Breast epithelium (tissue), 4 donors: ENCODE data around the gene ZNF418. TPM values are rescaled to one million over a fixed set of nuclear protein-coding genes. Genes with fewer than 3 reads are reported as not detected.

Source experiments
- DNase-seq, 2 donors: peaks; one replicate each; pipeline ENCODE4 v3.0.0-alpha.2; 2019; ENCODE audit warnings: low spot score in 2 of 2
- H3K27ac ChIP-seq, 2 donors: fragments of 200-600 bp; sonication (generic) in 1 of 2; one replicate each; pipeline ENCODE4 v1.5.1; 2016 to 2019; ENCODE audit warnings: mild to moderate bottlenecking in 1 of 2
- H3K27me3 ChIP-seq, 2 donors: fragments of 200-600 bp; sonication (generic) in 1 of 2; one replicate each; pipeline versions ENCODE4 v1.5.1 to v1.6.0; 2017 to 2019; ENCODE audit warnings: control low read depth in 1 of 2, mild to moderate bottlenecking in 1 of 2
- H3K36me3 ChIP-seq: fragments of 200-600 bp; one replicate; pipeline ENCODE4 v1.5.1; 2019
- H3K4me1 ChIP-seq, 2 donors: fragments of 200-600 bp; sonication (generic); one replicate each; pipeline ENCODE4 v1.5.1; 2016 to 2019; ENCODE audit warnings: control low read depth in 1 of 2
- H3K4me3 ChIP-seq, 3 donors: fragments of 200-600 bp; sonication (generic); 1 replicate in 2 of 3; 2 replicates in 1 of 3; pipeline ENCODE4 v1.5.1; 2016 to 2019; ENCODE audit warnings: mild to moderate bottlenecking in 3 of 3, moderate library complexity in 2 of 3
- H3K9me3 ChIP-seq, 2 donors: fragments of 200-600 bp; sonication (generic) in 1 of 2; one replicate each; pipeline ENCODE4 v1.5.1; 2016 to 2019; ENCODE audit warnings: control low read depth in 1 of 2
- CTCF ChIP-seq, 3 donors: fragments of 450-650 bp; IDR thresholded peaks; one replicate each; pipeline ENCODE4 v1.5.1; 2016 to 2017; ENCODE audit warnings: antibody characterized with exemption in 3 of 3, mild to moderate bottlenecking in 3 of 3, moderate library complexity in 3 of 3
- POLR2A ChIP-seq: fragments of 450-650 bp; IDR thresholded peaks from one replicate; pipeline ENCODE4 v1.6.1; 2016; ENCODE audit warnings: antibody characterized with exemption, mild to moderate bottlenecking, moderate library complexity
- POLR2AphosphoS5 ChIP-seq, 3 donors: sonication (generic); formaldehyde crosslinking; IDR thresholded peaks; one replicate each; pipeline ENCODE4 v1.6.1; 2017; ENCODE audit warnings: antibody characterized with exemption in 3 of 3
- intact Hi-C: fragments of 100-400 bp; cut with DNase I; formaldehyde crosslinking; loops from one replicate; pipeline ENCODE4 v1.15.1; 2023; ENCODE audit warnings: low total_unique reads
- total RNA-seq, 3 donors: library from RNA; depleted of rRNA; stranded (reverse); fragments of >200 nt; gene quantifications; one replicate each; pipeline ENCODE4 v1.1.0, GENCODE V29; 2016

ZNF418 gene
- total RNA-seq, 3 donors from 2014 or later, result 3.2 to 8.9 (median 5.9) TPM

GRCh38 chr19:57954996-57955395 is 19.8 kb upstream of the ZNF418 start:
- H3K9me3 ChIP-seq, result peaks cover 57 to 67% of the 10 kb centered on the region in 2 donors
- intact Hi-C loops, result no loop called here

DNA sequence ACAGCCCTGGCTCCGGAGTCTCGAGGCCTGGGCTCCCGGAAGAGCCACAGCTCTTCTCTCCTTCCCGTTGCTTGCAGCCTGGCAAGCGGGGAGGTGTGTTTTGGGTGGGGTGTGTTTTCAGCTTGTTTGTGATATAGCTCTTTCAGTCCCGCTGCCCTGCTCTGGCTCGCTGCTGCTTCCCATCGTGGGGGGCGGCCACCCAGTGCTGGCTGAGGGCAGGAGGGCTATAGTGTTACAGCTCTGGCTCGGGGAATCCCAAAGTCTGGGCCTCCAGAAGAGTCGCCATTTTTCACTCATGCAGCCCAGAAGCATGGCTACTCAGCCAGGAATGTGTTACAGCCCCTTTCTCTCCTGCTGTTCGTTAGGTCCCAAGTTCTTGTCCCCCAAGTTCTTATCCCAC is 14.5 kb upstream of the ZNF418 start:
- no peak overlapping the region for H3K27ac ChIP-seq
- H3K9me3 ChIP-seq, result peaks cover 40 to 43% of the 10 kb centered on the region in 2 donors
- TF ChIP-seq POLR2AphosphoS5 (IDR thresholded peaks at IDR 0.05) (no peak), CTCF (IDR thresholded peaks at IDR 0.05) (no peak), POLR2A (no peak)
- no peak for DNase-seq
- no peak overlapping the region for H3K4me3 ChIP-seq
- H3K27me3 ChIP-seq, result no peaks in the 10 kb centered on the region
- H3K4me1 ChIP-seq, result no peaks in the 10 kb centered on the region
- H3K36me3 ChIP-seq, result no peaks in the 10 kb centered on the region
- intact Hi-C loops, result no loop called here

More at GRCh38 chr19:57954996-57955395, 19.8 kb upstream of the ZNF418 start:
- Histone ChIP-seq H3K27me3 (no peaks in the 10 kb centered on the region), H3K4me1 (no peaks in the 10 kb centered on the region), H3K36me3 (no peaks in the 10 kb centered on the region), H3K4me3 (no peak overlapping the region), H3K27ac (no peak overlapping the region)
- TF ChIP-seq POLR2A, result no peak
- no peak for TF ChIP-seq POLR2AphosphoS5 (IDR thresholded peaks at IDR 0.05)
- TF ChIP-seq CTCF (IDR thresholded peaks at IDR 0.05), result no peak
- DNase-seq, result no peak

- Histone ChIP-seq H3K27me3 (no peaks in the 10 kb centered on the region), H3K4me1 (no peaks in the 10 kb centered on the region), H3K36me3 (no peaks in the 10 kb centered on the region), H3K9me3 (peaks cover 44% of the 10 kb centered on the region in 2 donors), H3K4me3 (no peak overlapping the region), H3K27ac (no peak overlapping the region)
- DNase-seq, result no peak
- no peak for TF ChIP-seq POLR2AphosphoS5 (IDR thresholded peaks at IDR 0.05)
- no peak for TF ChIP-seq CTCF (IDR thresholded peaks at IDR 0.05)
- TF ChIP-seq POLR2A, result no peak
- intact Hi-C loops, result no loop called here
Measured at GRCh38 chr19:57949296-57949695, 14.1 kb upstream of the ZNF418 start.

DNA sequence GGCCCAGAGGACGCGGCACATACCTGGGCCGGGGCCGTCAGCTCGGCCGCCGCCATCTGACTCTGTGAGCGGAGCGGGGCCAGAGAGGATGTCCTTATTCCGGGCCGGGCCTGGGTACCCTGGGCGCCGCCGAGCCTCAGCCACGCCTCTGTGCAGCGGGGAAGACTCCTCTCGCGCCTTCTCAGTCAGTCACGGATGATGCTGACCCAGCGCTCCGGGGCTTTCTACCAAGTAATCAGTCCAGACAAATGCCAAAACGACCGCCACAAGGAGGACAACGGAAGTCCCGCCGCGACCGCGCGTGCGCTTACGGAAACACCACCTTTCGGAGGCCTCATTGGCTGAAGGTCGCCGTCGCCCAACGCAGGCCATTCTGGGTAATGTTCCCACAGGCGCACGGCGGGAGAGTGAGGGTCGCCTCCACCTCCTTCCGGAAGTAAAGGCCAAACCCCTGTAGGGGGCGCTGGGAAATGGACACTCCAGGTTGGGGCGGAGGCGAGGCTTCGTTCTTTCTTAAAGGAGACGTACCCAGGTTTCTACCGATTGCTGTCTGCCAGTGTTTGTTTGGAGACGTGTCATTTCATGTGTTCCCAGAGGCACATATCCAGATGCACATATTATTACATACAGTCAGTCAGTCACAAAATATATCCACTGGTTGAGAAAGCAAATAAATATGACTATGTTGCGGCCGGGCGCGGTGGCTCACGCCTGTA is 12.4 kb upstream of the ZNF418 start, which contains the start of gene ZNF256:
Gene ZNF256 (minus strand): TSS at position 288 of the 716 bp plus-strand sequence. CDS start 232 bp downstream, at position 56.
- peak; percentile 73 to 74 (median 74) for TF ChIP-seq POLR2AphosphoS5 (IDR thresholded peaks at IDR 0.05)
- TF ChIP-seq POLR2A, result no peak
- TF ChIP-seq CTCF (IDR thresholded peaks at IDR 0.05), result peak; percentile 31 to 69 (median 66)
- Histone ChIP-seq H3K27me3 (no peaks in the 10 kb centered on the region), H3K9me3 (peaks cover 46% of the 10 kb centered on the region in 2 donors), H3K4me3 (peak within 1 kb of the TSS; percentile 86 to 95 (median 86)), H3K36me3 (peaks cover 12% of the 10 kb centered on the region), H3K4me1 (no peaks in the 10 kb centered on the region), H3K27ac (peak within 1 kb of the TSS; percentile 85 to 90)
- peak; percentile 92 to 97 for DNase-seq
- intact Hi-C loops, result no loop called here

GRCh38 chr19:57947088-57947418 is 11.9 kb upstream of the ZNF418 start:
- Histone ChIP-seq H3K36me3 (peaks cover 17% of the 10 kb centered on the region), H3K27me3 (no peaks in the 10 kb centered on the region), H3K4me1 (no peaks in the 10 kb centered on the region), H3K4me3 (peak overlapping the region; percentile 86 to 95 (median 86)), H3K9me3 (peaks cover 48 to 52% of the 10 kb centered on the region in 2 donors), H3K27ac (peak overlapping the region; percentile 85 to 90)
- intact Hi-C loops, result no loop called here
- no peak for DNase-seq
- no peak for TF ChIP-seq CTCF (IDR thresholded peaks at IDR 0.05)
- no peak for TF ChIP-seq POLR2AphosphoS5 (IDR thresholded peaks at IDR 0.05)
- no peak for TF ChIP-seq POLR2A
